ENCODE data around the gene PRTN3. TPM values are rescaled to one million over a fixed set of nuclear protein-coding genes. Genes with fewer than 3 reads are reported as not detected.
A peak's percentile ranks its signal among the peaks of the same experiment; 100 is the strongest.

PRTN3 gene
- total and polyA plus RNA-seq, 7 experiments from 2014 or later, result 2.7 TPM; not detected in 6

DNA sequence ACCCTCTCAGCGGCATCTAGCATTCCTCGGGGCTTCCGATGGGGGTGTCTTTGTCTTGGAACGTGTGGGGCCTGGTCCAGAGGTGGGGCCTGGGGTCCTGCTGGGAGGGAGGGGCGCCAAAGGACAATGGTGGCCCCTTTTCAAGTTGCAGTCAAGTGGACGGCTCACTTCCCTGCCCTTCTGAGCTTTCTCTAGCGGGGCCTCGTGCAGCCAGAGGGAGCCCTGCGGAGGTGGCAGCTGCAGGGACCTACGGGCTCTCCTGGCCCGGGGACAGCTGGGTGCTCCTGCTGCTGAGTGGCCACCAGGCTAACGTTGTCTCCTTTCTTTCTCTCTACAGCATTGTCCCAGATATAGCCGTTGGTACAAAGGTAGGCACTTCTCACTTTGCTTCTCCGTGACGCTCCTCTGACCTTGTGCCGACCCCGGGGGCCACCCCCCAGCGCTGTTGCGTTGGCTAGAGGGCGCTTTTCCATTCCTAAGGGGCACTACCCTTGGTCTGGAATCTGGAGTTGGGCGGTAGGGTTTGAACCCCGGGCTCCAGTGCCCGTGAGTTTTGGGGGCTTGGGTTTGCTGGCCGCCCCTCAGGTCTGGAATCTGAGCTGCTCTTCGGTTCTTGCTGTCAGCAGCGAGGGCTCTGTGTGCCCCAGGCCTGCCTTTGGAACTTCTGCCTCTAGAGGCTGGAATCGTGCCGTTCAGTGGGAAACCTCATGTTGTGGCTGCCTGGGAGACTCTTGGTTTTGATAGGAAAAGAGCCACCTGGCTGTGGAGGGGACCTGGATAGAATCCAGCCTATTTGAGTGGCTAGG is 41.5 kb upstream of the PRTN3 start:
- H3K36me3 Mint-ChIP-seq, result peaks cover 0 to 20% (median 0%) of the 10 kb centered on the region in 5 donors
- H3K27me3 ChIP-seq (ENCODE audit: control insufficient read depth in 2 of 2, insufficient read depth in 2 of 2, low read length in 2 of 2), result no peaks in the 10 kb centered on the region
- ATAC-seq (no peak), DNase-seq (peak in 3 of 9 donors; percentile 37 to 46 (median 39))
- intact Hi-C loops (cut with micrococcal nuclease), result loop anchor here (5.0 to 10.0 kb wide), 3 partner anchors 446 to 853 kb away; partner anchors contain the start of genes ATP5F1D (in 1 of the 2), CIRBP (in 1 of the 2), MIDN (in 1 of the 2) and TCF3 (in 1 of the 2)
- peaks cover 34 to 55% (median 44%) of the 10 kb centered on the region in 7 donors for H3K4me1 Mint-ChIP-seq
- peaks cover 38 to 46% of the 10 kb centered on the region in 2 donors for H3K4me1 ChIP-seq (ENCODE audit: control insufficient read depth in 2 of 2, insufficient read depth in 2 of 2, low read length in 2 of 2)
- POLR2A ChIA-PET, result interaction anchor here (1.1 to 1.5 kb wide), 3 partner anchors 21 to 467 kb away, joined by 3 read pairs; no protein-coding TSS in a partner anchor
- peak overlapping the region; percentile 78 for H3K4me3 ChIP-seq (ENCODE audit: low read length)
- CTCF ChIA-PET, result interaction anchor here (0.6 kb wide), 1 partner anchor 57 kb away, joined by 3 read pairs; no protein-coding TSS in a partner anchor
- H3K9me3 ChIP-seq (ENCODE audit: control insufficient read depth in 2 of 3, low read length in 3 of 3), result no peaks in the 10 kb centered on the region
- H3K36me3 ChIP-seq (ENCODE audit: control insufficient read depth in 2 of 3, insufficient read depth in 3 of 3, low read length in 3 of 3), result peaks cover 0 to 33% (median 8%) of the 10 kb centered on the region in 3 experiments
- H3K27me3 Mint-ChIP-seq, result peaks cover 0 to 2% (median 0%) of the 10 kb centered on the region in 5 donors
- peak overlapping the region; percentile 78 for H3K27ac ChIP-seq (ENCODE audit: low read depth, low read length)
- peak overlapping the region; percentile 81 to 95 (median 91) for H3K27ac Mint-ChIP-seq
- peak overlapping the region; percentile 73 to 93 (median 89) for H3K4me3 Mint-ChIP-seq
- H3K9me3 Mint-ChIP-seq, result peaks cover 0 to 4% (median 0%) of the 10 kb centered on the region in 11 donors

DNA sequence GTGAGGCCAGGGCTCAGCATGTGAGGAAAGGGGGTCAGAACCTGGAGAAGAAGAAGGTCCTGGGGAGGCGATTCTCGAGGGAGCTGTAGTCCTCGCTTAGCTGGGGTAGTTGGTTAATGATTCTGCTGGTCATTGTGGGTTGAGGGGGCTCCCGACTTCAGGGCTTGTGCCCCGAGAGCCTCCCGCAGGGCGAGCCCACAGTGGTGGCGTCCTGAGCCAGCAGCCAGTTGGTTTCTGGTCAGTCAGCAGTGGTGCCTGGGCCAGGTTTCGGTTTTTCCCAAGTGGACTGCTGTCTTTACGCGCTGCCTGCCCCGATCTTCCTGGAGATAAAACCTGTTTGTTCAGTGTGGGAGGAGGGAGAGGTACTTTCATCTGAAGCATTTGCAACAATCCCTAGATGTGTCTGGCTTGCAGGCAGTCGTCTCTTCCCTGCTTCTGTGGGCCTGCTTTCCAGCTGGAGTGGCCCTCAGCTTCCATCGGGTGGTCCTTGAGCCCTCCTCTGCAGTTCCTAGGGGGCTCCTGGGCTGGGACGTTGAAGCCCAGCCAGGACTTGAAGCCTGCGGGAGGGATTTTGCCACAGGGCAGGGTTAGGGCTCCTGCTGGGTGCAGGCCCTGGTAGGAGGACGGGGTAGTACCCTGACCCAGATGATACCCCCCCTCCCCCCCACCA is 40.3 kb upstream of the PRTN3 start:
- intact Hi-C loops (cut with micrococcal nuclease), result no loop called here
- Histone ChIP-seq H3K4me1 (ENCODE audit: control insufficient read depth in 2 of 2, insufficient read depth in 2 of 2, low read length in 2 of 2) (peaks cover 38 to 46% of the 10 kb centered on the region in 2 donors), H3K27ac (ENCODE audit: low read depth, low read length) (peak overlapping the region; percentile 43), H3K36me3 (ENCODE audit: control insufficient read depth in 2 of 3, insufficient read depth in 3 of 3, low read length in 3 of 3) (peaks cover 3 to 46% (median 11%) of the 10 kb centered on the region in 3 experiments), H3K9me3 (ENCODE audit: control insufficient read depth in 2 of 3, low read length in 3 of 3) (no peaks in the 10 kb centered on the region), H3K27me3 (ENCODE audit: control insufficient read depth in 2 of 2, insufficient read depth in 2 of 2, low read length in 2 of 2) (no peaks in the 10 kb centered on the region), H3K4me3 (ENCODE audit: low read length) (no peak overlapping the region)
- H3K9me3 Mint-ChIP-seq, result peaks cover 0 to 4% (median 0%) of the 10 kb centered on the region in 11 donors
- H3K36me3 Mint-ChIP-seq, result peaks cover 0 to 22% (median 0%) of the 10 kb centered on the region in 5 donors
- POLR2A ChIA-PET, result interaction anchor here (1.4 kb wide), 2 partner anchors 59 to 469 kb away, joined by 4 to 5 read pairs; partner anchors contain the start of genes CFD and CIRBP
- peaks cover 34 to 55% (median 44%) of the 10 kb centered on the region in 7 donors for H3K4me1 Mint-ChIP-seq
- ATAC-seq (no peak), DNase-seq (no peak)
- CTCF ChIA-PET, result no interaction called here
- H3K27ac Mint-ChIP-seq, result peak overlapping the region; percentile 71 to 95 (median 91)
- peaks cover 0 to 2% (median 0%) of the 10 kb centered on the region in 5 donors for H3K27me3 Mint-ChIP-seq
- peak overlapping the region; percentile 73 to 93 (median 89) for H3K4me3 Mint-ChIP-seq

DNA sequence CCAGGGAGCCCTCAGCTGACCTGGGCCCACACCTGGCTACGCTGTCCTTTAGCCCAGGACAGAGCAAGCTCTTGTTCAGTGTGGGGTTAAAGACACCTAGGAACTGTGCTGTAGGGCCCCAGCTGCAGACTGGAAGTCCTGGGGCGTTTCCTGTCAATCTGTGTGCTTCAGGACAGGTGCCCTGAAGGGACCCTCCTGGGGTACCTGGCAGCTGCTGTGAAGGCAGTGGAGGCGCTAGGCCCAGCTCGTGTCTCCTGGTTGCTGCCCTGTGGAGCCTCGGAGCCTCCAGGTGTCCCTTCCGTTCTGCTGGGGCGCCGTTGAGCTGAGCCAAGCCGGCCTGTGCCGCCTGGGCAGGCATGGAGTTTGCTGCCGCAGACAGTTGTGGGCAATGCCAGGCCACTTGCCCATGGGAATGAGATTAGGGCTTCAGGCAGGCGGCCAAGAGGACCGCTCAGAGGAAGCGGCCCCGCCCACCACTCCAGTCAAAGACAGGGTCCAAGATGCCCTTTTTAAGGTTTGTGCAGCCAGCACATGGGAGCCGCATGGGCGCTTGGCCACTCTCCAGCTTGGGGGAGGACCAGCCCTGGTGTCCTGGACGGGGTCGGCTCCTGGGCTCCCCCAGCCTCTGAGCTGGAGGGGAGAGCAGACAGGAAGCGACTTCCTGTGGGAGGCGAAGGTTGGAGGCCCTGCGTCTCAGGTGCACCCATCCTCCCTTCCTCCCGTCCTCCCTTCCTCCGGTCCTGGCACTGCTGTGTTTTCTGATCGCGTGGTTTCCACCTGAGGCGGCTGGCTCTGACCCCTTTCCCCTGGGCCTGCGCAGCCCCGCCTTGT is 39.6 kb upstream of the PRTN3 start:
- H3K27me3 Mint-ChIP-seq, result peaks cover 0 to 2% (median 0%) of the 10 kb centered on the region in 5 donors
- Histone ChIP-seq H3K27ac (ENCODE audit: low read depth, low read length) (peak overlapping the region; percentile 53), H3K4me1 (ENCODE audit: control insufficient read depth in 2 of 2, insufficient read depth in 2 of 2, low read length in 2 of 2) (peaks cover 38 to 43% of the 10 kb centered on the region in 2 donors), H3K4me3 (ENCODE audit: low read length) (peak overlapping the region; percentile 29), H3K36me3 (ENCODE audit: control insufficient read depth in 2 of 3, insufficient read depth in 3 of 3, low read length in 3 of 3) (peaks cover 3 to 53% (median 11%) of the 10 kb centered on the region in 3 experiments), H3K27me3 (ENCODE audit: control insufficient read depth in 2 of 2, insufficient read depth in 2 of 2, low read length in 2 of 2) (no peaks in the 10 kb centered on the region), H3K9me3 (ENCODE audit: control insufficient read depth in 2 of 3, low read length in 3 of 3) (no peaks in the 10 kb centered on the region)
- ChIA-PET CTCF (no interaction called here), POLR2A (interaction anchor here (0.6 to 1.4 kb wide), 5 partner anchors 13 to 474 kb away, joined by 3 to 5 read pairs (median 4); partner anchors contain the start of genes CFD, CIRBP and FAM174C)
- peaks cover 0 to 4% (median 0%) of the 10 kb centered on the region in 11 donors for H3K9me3 Mint-ChIP-seq
- intact Hi-C loops (cut with micrococcal nuclease), result no loop called here
- H3K4me1 Mint-ChIP-seq, result peaks cover 34 to 55% (median 44%) of the 10 kb centered on the region in 7 donors
- ATAC-seq (no peak), DNase-seq (no peak)
- peak overlapping the region in 7 of 9 donors; percentile 42 to 90 (median 70) for H3K27ac Mint-ChIP-seq
- peak overlapping the region; percentile 52 to 90 (median 72) for H3K4me3 Mint-ChIP-seq
- H3K36me3 Mint-ChIP-seq, result peaks cover 0 to 22% (median 0%) of the 10 kb centered on the region in 5 donors

DNA sequence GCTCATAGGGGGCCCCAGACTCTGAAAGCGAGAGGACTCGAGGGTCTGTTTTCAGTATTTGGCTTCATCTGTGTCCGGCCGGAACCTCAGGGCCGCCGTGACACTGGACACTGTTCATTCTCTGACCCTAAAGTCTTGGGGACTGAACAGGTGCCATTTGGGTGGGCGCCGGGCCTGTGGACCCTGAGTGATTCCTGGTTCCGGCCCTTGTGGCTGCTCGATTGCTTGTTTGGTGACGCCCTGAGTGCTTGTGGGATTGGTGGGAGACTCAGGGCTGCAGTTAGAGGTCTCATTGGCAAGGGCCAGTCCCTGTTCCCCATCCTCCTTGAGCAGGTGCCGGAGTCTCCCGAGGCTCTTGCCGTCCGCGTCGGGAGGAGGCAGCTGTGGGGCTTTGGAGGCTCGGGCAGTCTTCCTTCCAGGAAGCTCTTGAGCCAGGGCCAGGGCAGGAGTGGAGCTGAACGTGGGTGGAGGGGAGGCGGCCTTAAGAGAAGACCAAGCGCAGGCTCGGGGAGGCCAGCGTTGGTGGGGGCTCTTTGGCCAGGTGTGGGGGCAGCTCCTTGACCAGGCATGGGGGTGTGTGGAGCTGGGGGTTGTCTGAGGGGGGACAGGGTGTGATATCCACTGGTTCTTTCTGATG is 38.8 kb upstream of the PRTN3 start:
- Mint-ChIP-seq H3K4me3 (peak overlapping the region; percentile 14 to 90 (median 72)), H3K4me1 (peaks cover 33 to 50% (median 39%) of the 10 kb centered on the region in 7 donors), H3K27ac (peak overlapping the region in 8 of 9 donors; percentile 16 to 89 (median 70)), H3K9me3 (peaks cover 0 to 4% (median 0%) of the 10 kb centered on the region in 11 donors), H3K36me3 (peaks cover 0 to 23% (median 0%) of the 10 kb centered on the region in 5 donors), H3K27me3 (peaks cover 0 to under 1% (median 0%) of the 10 kb centered on the region in 5 donors)
- DNase-seq, result no peak
- CTCF ChIA-PET, result interaction anchor here (0.6 kb wide), 2 partner anchors 248 to 689 kb away, joined by 3 to 4 read pairs; partner anchors contain the start of gene REEP6
- intact Hi-C loops (cut with micrococcal nuclease), result no loop called here
- Histone ChIP-seq H3K36me3 (ENCODE audit: control insufficient read depth in 2 of 3, insufficient read depth in 3 of 3, low read length in 3 of 3) (peaks cover 9 to 60% (median 18%) of the 10 kb centered on the region in 3 experiments), H3K4me3 (ENCODE audit: low read length) (peak overlapping the region; percentile 29), H3K27ac (ENCODE audit: low read depth, low read length) (peak overlapping the region; percentile 53), H3K9me3 (ENCODE audit: control insufficient read depth in 2 of 3, low read length in 3 of 3) (no peaks in the 10 kb centered on the region), H3K27me3 (ENCODE audit: control insufficient read depth in 2 of 2, insufficient read depth in 2 of 2, low read length in 2 of 2) (no peaks in the 10 kb centered on the region), H3K4me1 (ENCODE audit: control insufficient read depth in 2 of 2, insufficient read depth in 2 of 2, low read length in 2 of 2) (peaks cover 38 to 41% of the 10 kb centered on the region in 2 donors)
- ATAC-seq, result no peak
- POLR2A ChIA-PET, result interaction anchor here (0.7 to 1.4 kb wide), 3 partner anchors 57 to 473 kb away, joined by 3 to 4 read pairs (median 4); partner anchors contain the start of genes CFD and FAM174C

DNA sequence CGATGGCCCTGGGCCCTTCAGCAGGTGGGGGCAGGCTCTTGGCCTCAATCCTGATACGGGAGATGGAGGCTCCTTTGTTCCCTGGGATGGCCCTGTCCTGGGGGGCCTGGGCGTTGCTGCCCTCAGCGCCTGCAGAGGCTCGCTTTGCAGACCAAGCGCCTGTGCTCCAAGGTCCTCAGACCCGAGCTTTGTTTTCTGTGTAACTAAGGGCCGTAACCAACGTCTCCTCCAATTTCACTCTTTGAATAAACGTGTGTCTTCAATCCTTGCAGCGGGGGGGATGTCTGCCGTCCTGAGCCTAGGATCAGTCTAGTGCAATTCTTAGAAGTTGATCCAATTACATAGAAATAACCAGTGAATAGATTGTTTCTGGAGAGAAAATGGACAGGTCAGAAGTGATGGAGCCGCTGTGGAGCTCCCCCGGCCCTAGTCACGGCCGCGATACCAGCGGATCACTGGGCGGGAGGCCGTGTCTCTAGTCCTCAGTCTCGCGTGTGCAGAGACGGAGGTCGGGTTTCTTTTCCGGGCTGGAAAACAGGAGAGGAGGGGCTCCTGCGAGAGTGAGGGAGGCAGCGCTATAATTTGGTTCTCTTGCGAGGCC is 38.2 kb upstream of the PRTN3 start:
- H3K9me3 Mint-ChIP-seq, result peaks cover 0 to 4% (median 0%) of the 10 kb centered on the region in 11 donors
- H3K27ac Mint-ChIP-seq, result peak overlapping the region in 5 of 9 donors; percentile 46 to 78 (median 62)

More for the DNA sequence above, 38.2 kb upstream of the PRTN3 start:
- peak overlapping the region; percentile 16 to 90 (median 40) for H3K4me3 Mint-ChIP-seq
- peaks cover 0 to 29% (median 6%) of the 10 kb centered on the region in 5 donors for H3K36me3 Mint-ChIP-seq
- ATAC-seq (no peak), DNase-seq (no peak)
- ChIA-PET CTCF (interaction anchor here (0.6 kb wide), 2 partner anchors 249 to 688 kb away, joined by 3 to 4 read pairs; partner anchors contain the start of gene REEP6), POLR2A (no interaction called here)
- Histone ChIP-seq H3K4me3 (ENCODE audit: low read length) (no peak overlapping the region), H3K9me3 (ENCODE audit: control insufficient read depth in 2 of 3, low read length in 3 of 3) (no peaks in the 10 kb centered on the region), H3K27ac (ENCODE audit: low read depth, low read length) (no peak overlapping the region), H3K36me3 (ENCODE audit: control insufficient read depth in 2 of 3, insufficient read depth in 3 of 3, low read length in 3 of 3) (peaks cover 10 to 67% (median 24%) of the 10 kb centered on the region in 3 experiments), H3K4me1 (ENCODE audit: control insufficient read depth in 2 of 2, insufficient read depth in 2 of 2, low read length in 2 of 2) (peaks cover 38 to 41% of the 10 kb centered on the region in 2 donors), H3K27me3 (ENCODE audit: control insufficient read depth in 2 of 2, insufficient read depth in 2 of 2, low read length in 2 of 2) (no peaks in the 10 kb centered on the region)
- intact Hi-C loops (cut with micrococcal nuclease), result no loop called here
- H3K27me3 Mint-ChIP-seq, result no peaks in the 10 kb centered on the region
- H3K4me1 Mint-ChIP-seq, result peaks cover 36 to 55% (median 44%) of the 10 kb centered on the region in 7 donors

Data from naive thymus-derived CD4-positive, alpha-beta T cell (primary cell).